K562 (cell line): ENCODE data around the gene PCF11. TPM values are rescaled to one million over a fixed set of nuclear protein-coding genes. Genes with fewer than 3 reads are reported as not detected.

Source experiments
- CEBPZ ChIP-seq: fragments of 150-350 bp; IDR thresholded peaks from 2 replicates; pipeline ENCODE4 v1.6.1; 2014; ENCODE audit warnings: low read depth, mild to moderate bottlenecking, low read length, borderline replicate concordance
- CREM ChIP-seq: IDR thresholded peaks from 2 replicates; pipeline ENCODE4 v1.6.1; 2014; ENCODE audit warnings: antibody characterized with exemption, low read depth
- HMG20A ChIP-seq: fragments of 450-650 bp; formaldehyde crosslinking; conservative IDR thresholded peaks from 2 replicates; pipeline ENCODE4 v1.4.0; 2020; ENCODE audit warnings: mild to moderate bottlenecking, mixed read lengths
- HNRNPLL ChIP-seq: fragments of 200-400 bp; formaldehyde crosslinking; IDR thresholded peaks from 2 replicates; pipeline ENCODE4 v1.6.1; 2017; ENCODE audit warnings: low read length, low read depth, mild to moderate bottlenecking; ENCODE audit not compliant: poor library complexity, severe bottlenecking
- KAT2B ChIP-seq: IDR thresholded peaks from one replicate; pipeline ENCODE4 v1.6.1; 2012; ENCODE audit warnings: low read depth, mild to moderate bottlenecking, control low read depth, inconsistent platforms, low read length, moderate library complexity
- MCM5 ChIP-seq: fragments of 450-650 bp; IDR thresholded peaks from 2 replicates; pipeline ENCODE4 v1.6.1; 2016; ENCODE audit warnings: low read depth
- NBN ChIP-seq: fragments of 450-650 bp; IDR thresholded peaks from 2 replicates; pipeline ENCODE4 v1.6.1; 2016; ENCODE audit warnings: low read depth, mild to moderate bottlenecking
- NRF1 ChIP-seq, 2 experiments: fragments of 450-650 bp; IDR thresholded peaks in 1 of 2; conservative IDR thresholded peaks in 1 of 2; 2 replicates each; pipeline ENCODE4 v1.6.1; 2014; ENCODE audit warnings: mild to moderate bottlenecking in 2 of 2
- PKNOX1 ChIP-seq: fragments of 450-650 bp; IDR thresholded peaks from 2 replicates; pipeline ENCODE4 v1.6.1; 2016
- RFX5 ChIP-seq: IDR thresholded peaks from 2 replicates; pipeline ENCODE4 v1.6.1; 2011; ENCODE audit warnings: low read depth, mild to moderate bottlenecking, improper control_type of control experiment, low read length
- TCF3 ChIP-seq: sonication (generic); formaldehyde crosslinking; IDR thresholded peaks from 2 replicates; pipeline ENCODE4 v1.4.0; 2020; ENCODE audit warnings: mild to moderate bottlenecking, missing genetic modification reagents
- USF1 ChIP-seq: sonication (generic); formaldehyde crosslinking; IDR thresholded peaks from 2 replicates; pipeline ENCODE4 v1.9.0; 2022; ENCODE audit warnings: mild to moderate bottlenecking, missing genetic modification reagents
- ZBTB34 ChIP-seq: fragments of 250-450 bp; sonication (Bioruptor Pico); IDR thresholded peaks from 2 replicates; pipeline ENCODE4 v1.8.0; 2021; ENCODE audit warnings: mild to moderate bottlenecking, moderate library complexity
- ZEB2 ChIP-seq: fragments of 450-650 bp; IDR thresholded peaks from 2 replicates; pipeline ENCODE4 v1.6.1; 2016
- polyA plus RNA-seq, 8 experiments: library from polyadenylated mRNA; depleted of rRNA in 4 of 8; stranded (reverse) in 5 of 8; unstranded in 3 of 8; fragments of >200 nt; fragmentation: Nextera tagmentation in 2 of 8; fragmentation: Illumina TruSeq in 1 of 8; extraction: Ambion mirVana in 2 of 8; extraction: Trizol in 1 of 8; gene quantifications; 2 replicates each; pipeline versions ENCODE4 v1.2.1 to v1.2.3, GENCODE V29; 2011 to 2014; ENCODE audit warnings: inconsistent platforms in 1 of 8, missing spikeins in 1 of 8
- total RNA-seq, 7 experiments: library from RNA; depleted of rRNA in 6 of 7; stranded (reverse); fragments of >200 nt in 6 of 7; fragmentation: Illumina TruSeq in 2 of 7; extraction: Trizol in 2 of 7; gene quantifications; 2 replicates each; pipeline versions ENCODE4 v1.2.1 to v1.2.3, GENCODE V29; 2011 to 2021; ENCODE audit warnings: low replicate concordance in 1 of 7
- TF ChIP-seq, protein P1 (sequence below): fragments of 450-650 bp; IDR thresholded peaks from 2 replicates; pipeline ENCODE4 v1.6.1; 2018; ENCODE audit not compliant: partially characterized antibody

The PCF11 gene
- total and polyA plus RNA-seq, 9 of the 15 experiments (the other 6 are each of a cell fraction or from before 2014, with no cell fraction given) = 9.3 to 91.6 (median 54.4) TPM

GRCh38 chr11:83140691-83141455, 16.1 kb upstream of the PCF11 start (continued):
- TF ChIP-seq HNRNPLL (no peak), ZEB2 (peak; percentile 43; the same call in 1 of the 2 replicates), TCF3 (CRISPR knock-in tag) (peak; percentile 43; the same call in 1 of the 2 replicates), CREM (no peak), NBN (no peak), HMG20A (CRISPR knock-in tag) (no peak), PKNOX1 (0 out of 2 replicates have a peak, but pooled peaks have one; percentile 23), CEBPZ (no peak), KAT2B (no peak), USF1 (CRISPR knock-in tag) (no peak), NRF1 (conservative IDR thresholded peaks at IDR 0.05 in 1 of 2, IDR thresholded peaks at IDR 0.05 in 1 of 2) (no peak), ZBTB34 (CRISPR knock-in tag) (no peak), RFX5 (no peak), MCM5 (no peak)
- TF ChIP-seq, protein P1, sequence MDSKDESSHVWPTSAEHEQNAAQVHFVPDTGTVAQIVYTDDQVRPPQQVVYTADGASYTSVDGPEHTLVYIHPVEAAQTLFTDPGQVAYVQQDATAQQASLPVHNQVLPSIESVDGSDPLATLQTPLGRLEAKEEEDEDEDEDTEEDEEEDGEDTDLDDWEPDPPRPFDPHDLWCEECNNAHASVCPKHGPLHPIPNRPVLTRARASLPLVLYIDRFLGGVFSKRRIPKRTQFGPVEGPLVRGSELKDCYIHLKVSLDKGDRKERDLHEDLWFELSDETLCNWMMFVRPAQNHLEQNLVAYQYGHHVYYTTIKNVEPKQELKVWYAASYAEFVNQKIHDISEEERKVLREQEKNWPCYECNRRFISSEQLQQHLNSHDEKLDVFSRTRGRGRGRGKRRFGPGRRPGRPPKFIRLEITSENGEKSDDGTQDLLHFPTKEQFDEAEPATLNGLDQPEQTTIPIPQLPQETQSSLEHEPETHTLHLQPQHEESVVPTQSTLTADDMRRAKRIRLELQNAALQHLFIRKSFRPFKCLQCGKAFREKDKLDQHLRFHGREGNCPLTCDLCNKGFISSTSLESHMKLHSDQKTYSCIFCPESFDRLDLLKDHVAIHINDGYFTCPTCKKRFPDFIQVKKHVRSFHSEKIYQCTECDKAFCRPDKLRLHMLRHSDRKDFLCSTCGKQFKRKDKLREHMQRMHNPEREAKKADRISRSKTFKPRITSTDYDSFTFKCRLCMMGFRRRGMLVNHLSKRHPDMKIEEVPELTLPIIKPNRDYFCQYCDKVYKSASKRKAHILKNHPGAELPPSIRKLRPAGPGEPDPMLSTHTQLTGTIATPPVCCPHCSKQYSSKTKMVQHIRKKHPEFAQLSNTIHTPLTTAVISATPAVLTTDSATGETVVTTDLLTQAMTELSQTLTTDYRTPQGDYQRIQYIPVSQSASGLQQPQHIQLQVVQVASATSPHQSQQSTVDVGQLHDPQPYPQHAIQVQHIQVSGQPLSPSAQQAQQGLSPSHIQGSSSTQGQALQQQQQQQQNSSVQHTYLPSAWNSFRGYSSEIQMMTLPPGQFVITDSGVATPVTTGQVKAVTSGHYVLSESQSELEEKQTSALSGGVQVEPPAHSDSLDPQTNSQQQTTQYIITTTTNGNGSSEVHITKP = no peak
